DMS53 treated with DMSO at 0.1 percent for 48 hours (cell line): ENCODE data around the gene OR4N2.
"Not testable (repeated sequence)": the region's sequence is repeated elsewhere in the genome, so short reads cannot be mapped to it uniquely, and the experiment has no call there.

ENCODE experiments used
- DNase-seq: peaks from one replicate; lab custom pipeline; 2025; ENCODE audit not compliant: unreplicated experiment; lab: John Stamatoyannopoulos, UW

Gene OR4N2, protein sequence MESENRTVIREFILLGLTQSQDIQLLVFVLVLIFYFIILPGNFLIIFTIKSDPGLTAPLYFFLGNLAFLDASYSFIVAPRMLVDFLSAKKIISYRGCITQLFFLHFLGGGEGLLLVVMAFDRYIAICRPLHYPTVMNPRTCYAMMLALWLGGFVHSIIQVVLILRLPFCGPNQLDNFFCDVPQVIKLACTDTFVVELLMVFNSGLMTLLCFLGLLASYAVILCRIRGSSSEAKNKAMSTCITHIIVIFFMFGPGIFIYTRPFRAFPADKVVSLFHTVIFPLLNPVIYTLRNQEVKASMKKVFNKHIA

DNA sequence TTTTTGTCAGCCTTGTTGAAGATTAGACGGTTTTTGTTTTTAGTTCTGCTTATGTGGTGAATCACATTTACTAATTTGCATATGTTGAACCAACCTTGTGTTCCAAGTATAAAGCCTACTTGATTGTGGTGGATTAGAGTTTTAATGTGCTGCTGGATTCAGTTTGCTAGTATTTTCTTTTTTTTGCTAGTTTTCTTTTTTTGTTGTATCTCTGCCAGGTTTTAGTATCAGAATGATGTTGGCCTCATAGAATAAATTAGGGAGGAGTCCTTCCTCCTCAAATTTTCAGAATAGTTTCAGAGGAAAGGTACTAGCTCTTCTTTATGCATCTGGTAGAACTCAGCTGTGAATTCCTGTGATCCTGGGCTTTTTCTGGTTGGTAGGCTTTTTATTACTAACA is at the start of gene OR4N2:
Gene OR4N2, plus strand, starts transcription at position 301 of the 400 bp plus-strand sequence. CDS start 23,679 bp downstream, outside the sequence.
- not testable (repeated sequence) for DNase-seq

DNA sequence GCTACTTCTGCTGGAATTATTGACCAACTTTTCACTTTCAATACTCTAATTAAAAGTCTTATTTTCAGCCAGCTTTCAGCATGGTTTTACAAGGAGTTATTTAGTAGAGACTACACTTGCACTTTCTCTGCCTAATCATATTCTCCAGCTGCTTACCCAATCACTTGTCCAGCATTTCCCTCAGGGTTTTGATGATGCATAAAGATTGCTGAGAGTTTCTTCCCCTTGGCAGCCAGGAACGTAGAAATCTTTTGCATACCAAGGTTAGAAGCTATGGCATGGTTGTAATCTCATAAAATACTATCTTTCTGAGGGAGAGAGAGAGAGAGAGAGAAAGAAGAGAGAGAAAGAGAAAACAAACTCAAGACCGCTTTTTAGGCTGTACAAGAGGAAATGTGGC is 49.4 kb upstream of the OR4N2 start:
- no peak for DNase-seq

DNA sequence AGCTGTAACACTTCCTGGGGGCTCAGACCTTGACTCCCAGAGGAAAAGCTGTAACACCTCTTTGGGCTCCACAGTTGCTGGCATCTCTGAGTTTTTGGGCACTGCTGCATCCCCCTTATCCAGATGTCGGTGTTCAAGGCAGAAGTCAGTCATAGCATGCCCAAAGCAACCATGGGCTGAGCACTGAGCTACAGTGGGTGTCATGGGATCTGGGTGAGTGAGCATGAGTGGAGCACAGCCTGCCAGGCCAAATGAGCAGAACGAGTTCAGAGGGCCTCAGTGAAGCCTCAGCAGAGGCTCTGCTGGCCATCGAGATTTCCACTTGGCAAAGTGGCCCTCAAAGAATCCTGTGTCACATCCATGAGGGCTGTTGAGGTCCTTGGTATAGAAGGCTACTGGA is 32.1 kb upstream of the OR4N2 start:
- not testable (repeated sequence) for DNase-seq

DNA sequence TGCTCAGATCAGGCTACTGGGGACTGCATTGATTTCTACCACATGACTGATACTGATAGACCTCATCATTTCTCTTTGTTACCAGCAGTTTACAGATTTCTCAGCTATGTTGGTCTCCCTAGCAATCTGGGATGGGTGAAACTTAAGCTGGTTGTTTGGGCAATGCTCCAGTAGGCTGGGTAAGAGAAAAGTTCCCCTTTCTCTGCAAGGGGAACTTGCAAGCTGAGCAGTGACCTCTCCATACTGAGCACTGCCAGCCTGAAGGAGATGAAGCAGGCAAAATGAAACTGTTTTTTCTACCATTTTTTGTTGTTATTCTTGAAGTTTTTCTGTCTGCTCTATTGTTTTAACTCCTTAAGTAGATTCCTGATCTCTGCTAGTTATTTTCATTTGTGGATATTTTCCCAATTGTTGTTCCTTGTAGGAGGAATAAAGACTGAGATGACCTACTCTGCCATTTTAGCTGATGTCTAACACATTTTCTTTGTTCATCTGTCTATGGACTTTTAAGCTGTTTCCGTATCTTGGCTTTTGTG is 31.6 kb upstream of the OR4N2 start:
- no peak for DNase-seq

DNA sequence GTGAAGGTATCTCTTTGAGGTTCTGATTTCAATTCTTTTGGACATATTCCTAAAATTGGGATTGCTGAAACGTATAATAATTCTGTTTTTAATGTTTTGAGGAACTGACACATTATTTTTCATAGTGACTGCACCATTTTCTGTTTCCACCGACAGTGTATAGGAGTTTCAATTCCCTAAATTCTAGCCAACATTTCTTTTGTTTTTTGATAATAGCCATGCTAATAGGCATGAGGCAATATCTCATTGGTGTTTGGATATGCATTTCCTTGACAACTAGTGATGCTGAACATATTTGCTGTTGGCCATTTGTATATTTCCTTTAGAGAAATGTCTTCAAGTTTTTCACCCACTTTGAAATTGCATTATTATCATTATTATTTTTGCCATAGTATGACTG is 31.1 kb upstream of the OR4N2 start:
- not testable (repeated sequence) for DNase-seq

DNA sequence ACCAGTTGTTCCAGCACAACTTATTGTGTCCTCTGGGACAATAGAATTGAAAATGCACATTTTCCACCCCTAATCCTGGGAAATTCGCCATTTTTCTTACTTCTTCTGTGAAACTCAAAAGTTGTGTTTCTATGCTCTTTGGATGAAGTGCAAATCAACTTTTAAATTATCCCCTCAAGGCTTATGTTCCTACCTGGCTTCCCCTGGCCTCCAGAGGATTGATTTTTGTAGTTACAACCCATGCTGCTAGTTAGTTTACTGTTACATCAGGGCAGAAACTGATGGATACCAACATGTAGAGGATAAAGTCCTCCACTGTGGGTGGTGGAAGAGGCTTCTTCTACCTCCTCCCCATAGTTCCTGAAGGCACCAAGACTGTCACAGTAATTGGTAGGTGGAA is 30.4 kb upstream of the OR4N2 start, which contains the start of gene OR4M1:
Gene OR4M1, plus strand, starts transcription at position 301 of the 400 bp plus-strand sequence. CDS start 6,819 bp downstream, outside the sequence.
- DNase-seq, result not testable (repeated sequence)

DNA sequence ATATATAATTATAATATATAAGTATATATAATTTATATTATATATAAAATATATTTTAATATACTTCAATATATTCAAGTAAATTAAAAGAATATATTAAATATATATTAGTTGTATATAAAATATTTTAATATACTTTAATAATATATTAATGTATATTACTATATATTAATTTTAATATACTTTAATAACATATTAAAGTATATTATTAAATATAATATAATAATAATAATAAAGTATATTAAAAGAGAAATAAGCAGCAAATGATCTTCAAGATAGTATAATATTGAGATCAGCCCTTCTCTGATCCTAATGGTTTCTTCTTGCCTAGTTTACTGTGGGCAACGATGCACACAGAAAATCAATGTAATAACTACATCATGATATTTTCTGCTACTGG is 28.0 kb upstream of the OR4N2 start:
- DNase-seq, result no peak

DNA sequence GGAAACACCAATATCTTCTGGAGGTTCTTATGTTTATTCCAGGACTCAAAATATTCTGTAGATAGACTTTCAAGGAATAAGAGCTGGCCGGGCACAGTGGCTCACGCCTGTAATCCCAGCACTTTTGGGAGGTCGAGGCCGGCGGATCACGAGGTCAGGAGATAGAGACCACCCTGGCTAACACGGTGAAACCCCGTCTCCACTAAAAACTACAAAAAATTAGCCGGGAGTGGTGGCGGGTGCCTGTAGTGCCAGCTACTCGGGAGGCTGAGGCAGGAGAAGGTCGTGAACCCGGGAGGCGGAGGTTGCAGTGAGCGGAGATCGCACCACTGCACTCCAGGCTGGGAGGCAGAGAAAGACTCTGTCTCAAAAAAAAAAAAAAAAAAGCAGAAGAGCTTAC is 17.7 kb upstream of the OR4N2 start:
- DNase-seq, result not testable (repeated sequence)

DNA sequence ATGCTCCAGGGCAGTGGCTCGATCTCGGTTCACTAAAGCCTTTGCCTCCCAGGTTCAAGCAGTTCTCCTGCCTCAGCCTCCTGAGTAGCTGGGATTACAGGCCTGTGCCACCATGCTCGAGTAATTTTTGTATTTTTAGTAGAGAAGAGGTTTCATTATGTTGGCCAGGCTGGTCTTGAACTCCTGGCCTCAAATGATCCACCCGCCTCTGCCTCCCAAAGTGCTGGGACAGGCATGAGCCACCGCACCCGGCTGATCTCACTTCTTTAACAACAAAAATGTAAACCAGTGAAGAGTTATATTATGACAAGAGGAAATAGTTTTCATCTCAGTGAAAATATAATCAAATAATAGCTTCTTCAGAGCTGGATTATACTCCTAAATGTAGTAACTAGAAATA is 16.3 kb upstream of the OR4N2 start:
- DNase-seq, result not testable (repeated sequence)

DNA sequence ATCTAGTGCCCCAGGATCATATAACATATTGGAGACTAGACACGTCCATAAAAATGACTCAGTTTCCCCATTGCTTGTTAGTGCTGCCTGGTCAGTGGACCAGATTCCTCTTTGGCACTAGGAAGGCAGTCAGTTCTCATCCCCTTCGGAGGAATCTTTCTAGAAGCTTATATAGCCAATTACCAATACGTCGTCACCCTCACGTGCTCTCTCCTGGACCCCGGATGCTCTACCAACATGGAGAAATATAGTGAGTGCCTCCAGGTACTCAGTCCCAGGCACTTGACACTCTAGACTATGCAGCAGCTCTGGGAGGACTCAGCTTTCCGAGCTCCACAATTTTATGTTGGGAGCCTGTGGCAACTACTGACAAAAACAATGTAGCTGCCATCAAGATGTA is 15.4 kb upstream of the OR4N2 start:
- not testable (repeated sequence) for DNase-seq

DNA sequence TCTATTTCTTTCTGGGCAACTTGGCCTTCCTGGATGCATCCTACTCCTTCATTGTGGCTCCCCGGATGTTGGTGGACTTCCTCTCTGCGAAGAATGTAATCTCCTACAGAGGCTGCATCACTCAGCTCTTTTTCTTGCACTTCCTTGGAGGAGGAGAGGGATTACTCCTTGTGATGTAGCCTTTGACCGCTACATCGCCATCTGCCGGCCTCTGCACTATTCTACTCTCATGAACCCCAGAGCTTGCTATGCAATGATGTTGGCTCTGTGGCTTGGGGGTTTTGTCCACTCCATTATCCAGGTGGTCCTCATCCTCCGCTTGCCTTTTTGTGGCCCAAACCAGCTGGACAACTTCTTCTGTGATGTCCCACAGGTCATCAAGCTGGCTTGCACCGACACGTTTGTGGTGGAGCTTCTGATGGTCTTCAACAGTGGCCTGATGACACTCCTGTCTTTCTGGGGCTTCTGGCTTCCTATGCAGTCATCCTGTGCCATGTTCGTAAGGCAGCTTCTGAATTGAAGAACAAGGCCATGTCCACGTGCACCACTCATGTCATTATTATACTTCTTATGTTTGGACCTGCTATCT is 7.0 kb upstream of the OR4N2 start:
- DNase-seq, result not testable (repeated sequence)

DNA sequence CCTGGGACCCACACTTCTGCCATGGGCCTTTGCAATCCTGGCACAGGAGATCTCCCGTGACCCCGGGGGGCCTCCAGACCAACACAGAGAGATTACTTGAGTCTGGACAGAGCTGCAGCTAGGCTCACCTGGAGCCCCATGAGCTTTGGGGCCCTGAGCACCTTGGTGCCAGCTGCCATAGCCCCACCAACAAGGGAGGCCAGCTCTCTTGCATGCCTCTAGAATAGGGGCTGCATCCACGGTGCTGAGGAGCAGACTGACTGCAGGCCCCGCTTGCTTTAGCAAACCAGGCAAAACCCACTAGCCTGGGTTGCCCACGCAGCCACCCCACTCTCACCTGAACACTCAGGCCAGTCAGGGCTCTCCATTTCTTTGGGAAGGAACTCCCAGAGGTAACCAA is 3.7 kb upstream of the OR4N2 start:
- DNase-seq, result no peak

DNA sequence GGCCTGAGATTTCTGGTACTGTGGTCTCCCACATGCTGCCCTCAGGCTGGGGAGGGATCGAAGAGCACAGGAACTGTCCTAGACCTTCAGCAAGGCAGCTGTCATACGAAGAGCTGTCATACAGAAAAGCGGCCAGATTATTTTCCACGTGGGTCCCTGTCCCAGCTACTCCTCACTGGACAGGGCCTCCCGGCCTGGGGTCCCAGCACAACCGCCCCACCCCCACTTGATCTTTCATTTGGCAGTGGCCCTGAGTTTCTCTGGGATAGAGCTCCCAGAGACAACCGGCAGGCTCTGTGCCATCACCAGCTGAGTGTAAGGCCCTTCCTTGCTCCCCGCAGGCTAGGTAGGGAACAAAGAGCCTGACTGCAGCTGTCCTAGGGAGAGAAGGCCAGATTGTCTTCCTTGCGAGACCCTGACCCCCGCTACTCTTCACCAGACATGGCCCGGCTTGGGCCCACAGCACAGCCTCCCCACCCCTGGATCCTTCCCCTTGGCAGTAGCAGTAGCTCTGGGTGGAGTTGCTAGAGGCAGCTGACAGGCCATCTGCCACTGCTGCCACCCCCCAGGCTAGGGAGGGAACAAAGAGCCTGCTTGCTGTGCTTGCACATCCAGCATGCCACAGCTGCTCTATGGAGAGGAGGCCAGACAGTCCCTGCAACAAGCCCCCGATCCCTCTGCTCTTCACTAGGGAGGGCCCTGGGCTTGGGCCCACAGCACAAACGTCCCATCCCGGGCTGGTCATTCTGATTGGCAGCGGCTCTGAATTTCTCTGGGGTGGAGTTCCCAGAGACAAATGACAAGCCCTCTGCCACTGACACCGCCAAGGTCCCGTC is 3.1 kb upstream of the OR4N2 start:
- no peak for DNase-seq

DNA sequence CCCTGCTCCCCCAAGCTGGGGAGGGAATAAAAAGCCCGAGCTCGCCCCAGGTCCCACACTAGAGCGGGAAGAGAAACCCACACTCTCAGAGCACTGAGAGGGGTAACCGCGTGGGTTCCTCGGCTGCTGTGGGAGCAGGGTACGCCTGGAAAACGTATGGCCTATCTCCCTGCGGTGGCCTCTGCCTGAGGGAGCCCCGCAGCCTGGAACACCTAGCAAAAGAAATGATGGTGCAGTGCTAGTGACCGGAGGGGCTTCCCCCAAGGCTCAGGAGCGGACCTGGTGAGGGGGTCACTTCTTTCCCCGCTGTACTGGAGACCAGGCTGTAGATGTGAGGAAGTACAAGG is 2.5 kb upstream of the OR4N2 start:
- no peak for DNase-seq

DNA sequence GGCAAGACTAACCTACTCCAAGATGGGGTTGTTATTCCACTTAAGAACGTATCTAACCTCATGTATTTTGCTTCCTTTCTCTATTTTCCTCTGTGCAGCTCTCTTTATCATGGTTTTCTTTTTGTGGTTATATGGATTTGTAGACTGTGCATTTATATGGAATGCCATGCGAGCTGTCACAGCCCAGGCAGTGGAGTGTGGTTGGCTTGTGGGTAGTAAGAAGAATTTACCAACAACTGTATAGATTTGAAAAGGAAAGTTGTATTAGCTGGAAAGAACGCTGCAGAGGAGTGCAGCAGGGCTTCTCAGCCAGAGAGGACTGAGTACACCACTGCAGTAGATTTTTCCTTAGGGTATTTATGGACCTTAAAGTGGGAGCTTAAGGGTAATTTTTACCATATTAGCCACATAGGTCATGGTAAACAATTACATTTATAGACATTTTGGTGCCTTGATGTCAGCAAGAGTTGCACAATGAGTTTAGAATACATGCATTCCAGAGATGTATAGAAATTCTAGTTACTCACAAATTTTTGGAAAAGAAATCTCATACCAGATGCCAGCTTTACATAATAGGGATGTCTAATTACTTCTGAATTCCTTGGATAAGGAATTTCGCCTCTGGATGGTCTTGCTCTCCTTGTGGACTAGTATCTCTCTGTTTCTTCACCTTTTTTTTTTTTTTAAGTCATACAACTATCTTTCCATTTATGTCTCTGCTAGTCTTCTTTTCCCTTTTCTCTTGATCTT is 9.8 kb downstream of the OR4N2 start:
- DNase-seq, result not testable (repeated sequence)

DNA sequence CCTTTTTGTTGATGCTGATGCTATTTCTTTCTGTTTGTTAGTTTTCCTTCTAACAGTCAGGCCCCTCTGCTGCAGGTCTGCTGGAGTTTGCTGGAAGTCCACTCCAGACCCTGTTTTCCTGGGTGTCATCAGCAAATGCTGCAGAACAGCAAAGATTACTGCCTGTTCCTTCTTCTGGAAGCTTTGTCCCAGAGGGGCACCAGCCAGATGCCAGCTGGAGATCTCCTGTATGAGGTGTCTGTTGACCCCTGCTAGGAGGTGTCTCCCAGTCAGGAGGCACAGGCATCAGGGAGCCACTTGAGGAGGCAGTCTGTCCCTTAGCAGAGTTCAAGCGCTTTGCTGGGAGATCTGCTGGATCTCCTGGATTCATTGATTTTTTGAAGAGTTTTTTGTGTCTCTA is 16.3 kb downstream of the OR4N2 start:
- not testable (repeated sequence) for DNase-seq

DNA sequence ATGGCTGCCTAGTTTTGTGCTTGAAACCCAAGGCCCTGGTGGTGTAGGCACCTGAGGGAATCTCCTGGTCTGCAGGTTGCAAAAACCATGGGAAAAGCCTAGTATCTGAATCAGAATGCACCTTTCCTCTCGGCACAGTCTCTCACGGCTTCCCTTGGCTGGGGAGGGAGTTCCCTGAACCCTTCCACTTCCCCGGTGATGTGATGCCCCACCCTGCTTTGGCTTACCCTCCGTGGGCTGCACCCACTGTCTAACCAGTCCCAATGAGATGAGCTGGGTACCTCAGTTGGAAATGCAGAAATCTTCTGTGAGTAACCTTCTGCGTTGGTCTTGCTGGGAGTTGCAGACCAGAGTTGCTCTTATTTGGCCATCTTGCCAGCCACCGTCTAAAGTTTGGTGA is 17.4 kb downstream of the OR4N2 start:
- DNase-seq, result not testable (repeated sequence)

DNA sequence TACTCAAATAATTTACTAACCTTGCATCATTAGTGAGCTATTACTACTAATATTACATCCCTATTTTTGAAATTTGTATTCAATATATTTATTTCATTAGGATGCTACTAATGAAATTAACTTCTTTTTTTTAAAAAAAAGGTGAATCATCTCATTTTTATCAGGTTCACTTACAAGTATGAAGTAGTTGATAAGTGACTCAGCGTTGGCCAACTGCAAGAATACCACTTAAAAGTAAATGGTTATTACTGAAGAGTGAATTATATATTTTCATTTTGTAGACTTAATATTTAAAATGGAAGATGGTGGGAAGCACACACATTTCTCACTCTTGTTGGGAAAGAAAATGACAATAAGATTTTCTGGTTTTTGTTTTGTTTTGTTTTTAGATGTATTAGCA is 19.6 kb downstream of the OR4N2 start:
- no peak for DNase-seq

DNA sequence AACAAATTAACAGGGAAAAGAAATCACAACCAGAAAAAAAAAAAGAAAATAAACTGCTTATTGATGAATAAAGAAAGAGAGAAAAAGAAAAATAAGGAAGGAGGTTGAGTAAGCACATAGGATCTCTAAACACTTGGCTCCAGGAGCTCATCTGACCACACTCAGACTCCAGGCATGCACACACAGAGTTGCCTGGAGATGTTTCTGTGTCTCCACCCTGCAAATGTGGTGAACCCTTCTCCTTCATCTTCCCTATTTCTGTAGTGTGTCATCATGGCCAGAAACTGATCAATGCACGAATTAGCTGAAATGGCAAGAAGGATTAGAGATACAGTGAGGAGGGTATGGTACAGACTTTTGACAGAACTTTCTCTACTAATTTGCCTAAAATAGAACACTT is 20.2 kb downstream of the OR4N2 start:
- DNase-seq, result no peak

DNA sequence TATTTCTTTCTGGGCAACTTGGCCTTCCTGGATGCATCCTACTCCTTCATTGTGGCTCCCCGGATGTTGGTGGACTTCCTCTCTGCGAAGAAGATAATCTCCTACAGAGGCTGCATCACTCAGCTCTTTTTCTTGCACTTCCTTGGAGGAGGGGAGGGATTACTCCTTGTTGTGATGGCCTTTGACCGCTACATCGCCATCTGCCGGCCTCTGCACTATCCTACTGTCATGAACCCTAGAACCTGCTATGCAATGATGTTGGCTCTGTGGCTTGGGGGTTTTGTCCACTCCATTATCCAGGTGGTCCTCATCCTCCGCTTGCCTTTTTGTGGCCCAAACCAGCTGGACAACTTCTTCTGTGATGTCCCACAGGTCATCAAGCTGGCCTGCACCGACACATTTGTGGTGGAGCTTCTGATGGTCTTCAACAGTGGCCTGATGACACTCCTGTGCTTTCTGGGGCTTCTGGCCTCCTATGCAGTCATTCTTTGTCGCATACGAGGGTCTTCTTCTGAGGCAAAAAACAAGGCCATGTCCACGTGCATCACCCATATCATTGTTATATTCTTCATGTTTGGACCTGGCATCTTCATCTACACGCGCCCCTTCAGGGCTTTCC is 24.2 kb downstream of the OR4N2 start:
- not testable (repeated sequence) for DNase-seq
